HEK293 (cell line): ENCODE results near the gene ZNF624.

Experiments
- BCL11A ChIP-seq: fragments of 450-650 bp; formaldehyde crosslinking; IDR thresholded peaks from 2 replicates; pipeline ENCODE4 v1.5.1; 2016; ENCODE audit warnings: low read depth, missing biosample characterization, missing genetic modification characterization
- GLI2 ChIP-seq: fragments of 450-650 bp; formaldehyde crosslinking; IDR thresholded peaks from 2 replicates; pipeline ENCODE4; 2017; ENCODE audit warnings: missing biosample characterization, missing genetic modification characterization, low read depth, borderline replicate concordance
- GLIS2 ChIP-seq: fragments of 450-650 bp; formaldehyde crosslinking; IDR thresholded peaks from 2 replicates; pipeline ENCODE4 v1.5.1; 2016; ENCODE audit warnings: missing biosample characterization, missing genetic modification characterization
- SP7 ChIP-seq: fragments of 450-650 bp; formaldehyde crosslinking; IDR thresholded peaks from 2 replicates; pipeline ENCODE4 v1.5.1; 2016; ENCODE audit warnings: missing biosample characterization, missing genetic modification characterization
- YY1 ChIP-seq: fragments of 450-650 bp; formaldehyde crosslinking; IDR thresholded peaks from 2 replicates; pipeline ENCODE4 v1.5.1; 2018; ENCODE audit warnings: missing biosample characterization, missing genetic modification characterization
- ZBTB21 ChIP-seq: fragments of 450-650 bp; formaldehyde crosslinking; IDR thresholded peaks from 2 replicates; pipeline ENCODE4 v1.5.1; 2017; ENCODE audit warnings: missing biosample characterization, missing genetic modification characterization
- ZNF223 ChIP-seq: fragments of 450-650 bp; formaldehyde crosslinking; IDR thresholded peaks from 2 replicates; pipeline ENCODE4 v1.5.1; 2016; ENCODE audit warnings: missing biosample characterization, missing genetic modification characterization
- ZNF23 ChIP-seq: fragments of 450-650 bp; formaldehyde crosslinking; IDR thresholded peaks from 2 replicates; pipeline ENCODE4 v1.5.1; 2016; ENCODE audit warnings: missing biosample characterization, missing genetic modification characterization, borderline replicate concordance
- ZNF248 ChIP-seq: fragments of 450-650 bp; formaldehyde crosslinking; IDR thresholded peaks from 2 replicates; pipeline ENCODE4 v1.5.1; 2017; ENCODE audit warnings: missing biosample characterization, missing genetic modification characterization
- ZNF274 ChIP-seq, 2 experiments: fragments of 200-500 bp in 1 of 2; fragments of 450-650 bp in 1 of 2; sonication (Bioruptor generic) in 1 of 2; formaldehyde crosslinking in 1 of 2; IDR thresholded peaks; 2 replicates each; pipeline versions ENCODE4 v1.5.1 to v1.6.1; 2014 to 2016; ENCODE audit warnings: borderline replicate concordance in 1 of 2, inconsistent platforms in 1 of 2, low read length in 1 of 2, missing biosample characterization in 1 of 2, missing genetic modification characterization in 1 of 2
- ZNF37A ChIP-seq: fragments of 450-650 bp; IDR thresholded peaks from 2 replicates; pipeline ENCODE4 v1.5.1; 2018; ENCODE audit warnings: missing biosample characterization, missing genetic modification characterization
- ZNF560 ChIP-seq: fragments of 450-650 bp; formaldehyde crosslinking; IDR thresholded peaks from 2 replicates; pipeline ENCODE4 v1.5.1; 2017; ENCODE audit warnings: missing biosample characterization, missing genetic modification characterization, borderline replicate concordance
- ZNF585B ChIP-seq: fragments of 450-650 bp; formaldehyde crosslinking; IDR thresholded peaks from 2 replicates; pipeline ENCODE4 v1.5.1; 2016; ENCODE audit warnings: missing biosample characterization, missing genetic modification characterization
- ZNF596 ChIP-seq: fragments of 450-650 bp; IDR thresholded peaks from 2 replicates; pipeline ENCODE4 v1.5.0; 2018; ENCODE audit warnings: missing biosample characterization, mild to moderate bottlenecking, missing genetic modification characterization, moderate library complexity
- ZNF600 ChIP-seq: fragments of 450-650 bp; formaldehyde crosslinking; IDR thresholded peaks from 2 replicates; pipeline ENCODE4 v1.5.1; 2016; ENCODE audit warnings: missing biosample characterization, missing genetic modification characterization
- ZNF623 ChIP-seq: fragments of 450-650 bp; formaldehyde crosslinking; IDR thresholded peaks from 2 replicates; pipeline ENCODE4 v1.5.1; 2016; ENCODE audit warnings: missing biosample characterization, missing genetic modification characterization
- ZNF670 ChIP-seq: fragments of 450-650 bp; formaldehyde crosslinking; IDR thresholded peaks from 2 replicates; pipeline ENCODE4 v1.5.1; 2016; ENCODE audit warnings: missing biosample characterization, missing genetic modification characterization, low read depth
- ZNF747 ChIP-seq: fragments of 450-650 bp; formaldehyde crosslinking; IDR thresholded peaks from 2 replicates; pipeline ENCODE4 v1.5.1; 2016; ENCODE audit warnings: missing biosample characterization, missing genetic modification characterization
- ZNF768 ChIP-seq: fragments of 450-650 bp; formaldehyde crosslinking; IDR thresholded peaks from 2 replicates; pipeline ENCODE4 v1.5.1; 2018; ENCODE audit warnings: missing biosample characterization, mild to moderate bottlenecking, missing genetic modification characterization
- ZNF843 ChIP-seq: fragments of 450-650 bp; formaldehyde crosslinking; IDR thresholded peaks from 2 replicates; pipeline ENCODE4 v1.5.1; 2016; ENCODE audit warnings: missing biosample characterization, missing genetic modification characterization
- ZXDB ChIP-seq: fragments of 450-650 bp; formaldehyde crosslinking; IDR thresholded peaks from 2 replicates; pipeline ENCODE4 v1.5.1; 2016; ENCODE audit warnings: missing biosample characterization, missing genetic modification characterization
- TF ChIP-seq, protein P1 (sequence below): fragments of 450-650 bp; formaldehyde crosslinking; IDR thresholded peaks from 2 replicates; pipeline ENCODE4 v1.5.1; 2016; ENCODE audit warnings: missing biosample characterization, missing genetic modification characterization, borderline replicate concordance
- TF ChIP-seq, protein P2 (sequence below): fragments of 450-650 bp; formaldehyde crosslinking; IDR thresholded peaks from 2 replicates; pipeline ENCODE4 v1.5.1; 2016; ENCODE audit warnings: missing biosample characterization, missing genetic modification characterization
- TF ChIP-seq, protein P3 (sequence below): fragments of 450-650 bp; formaldehyde crosslinking; IDR thresholded peaks from 2 replicates; pipeline ENCODE4 v1.5.1; 2016; ENCODE audit warnings: missing biosample characterization, missing genetic modification characterization
- TF ChIP-seq, protein P4 (sequence below): fragments of 450-650 bp; formaldehyde crosslinking; IDR thresholded peaks from 2 replicates; pipeline ENCODE4 v1.5.1; 2017; ENCODE audit warnings: missing biosample characterization, missing genetic modification characterization
- TF ChIP-seq, protein P5 (sequence below): fragments of 450-650 bp; formaldehyde crosslinking; IDR thresholded peaks from 2 replicates; pipeline ENCODE4 v1.5.1; 2016; ENCODE audit warnings: missing biosample characterization, missing genetic modification characterization, borderline replicate concordance

The ZNF624 gene

DNA sequence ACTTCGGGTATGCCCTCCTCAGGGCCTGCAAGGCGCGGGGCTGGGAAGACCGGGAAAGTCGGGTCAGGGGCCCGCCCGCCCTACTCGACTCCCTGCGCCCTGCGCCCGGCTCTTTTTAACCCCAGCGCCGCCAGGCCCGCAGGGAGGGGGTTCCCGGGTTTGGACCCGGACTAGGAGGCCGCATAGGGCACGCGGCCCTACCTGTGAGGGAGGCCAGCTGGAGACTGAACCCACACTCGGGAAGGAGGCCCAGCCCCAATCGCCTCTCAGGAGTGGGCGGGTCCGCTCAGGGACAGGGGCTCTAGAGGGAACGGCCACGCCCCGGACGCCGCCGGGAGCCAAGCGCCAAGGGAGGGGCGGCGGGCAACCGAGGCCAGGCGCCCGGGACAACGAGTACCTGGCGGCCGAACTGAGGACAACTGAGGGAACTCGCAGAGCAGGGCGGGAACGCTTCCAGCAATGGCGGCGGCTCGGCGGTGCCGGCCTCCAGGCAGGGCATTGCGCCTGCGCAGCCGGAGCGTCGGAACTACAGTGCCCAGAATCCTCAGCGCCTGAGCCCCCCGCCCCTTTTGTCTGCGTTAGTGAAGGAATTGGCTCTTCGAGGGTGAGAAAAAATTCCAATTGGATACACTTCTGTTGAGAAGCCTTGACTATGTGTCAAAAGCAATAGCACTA is at the start of gene ZNF624 (continued):
- no peak for TF ChIP-seq ZNF623
- TF ChIP-seq, protein P1, sequence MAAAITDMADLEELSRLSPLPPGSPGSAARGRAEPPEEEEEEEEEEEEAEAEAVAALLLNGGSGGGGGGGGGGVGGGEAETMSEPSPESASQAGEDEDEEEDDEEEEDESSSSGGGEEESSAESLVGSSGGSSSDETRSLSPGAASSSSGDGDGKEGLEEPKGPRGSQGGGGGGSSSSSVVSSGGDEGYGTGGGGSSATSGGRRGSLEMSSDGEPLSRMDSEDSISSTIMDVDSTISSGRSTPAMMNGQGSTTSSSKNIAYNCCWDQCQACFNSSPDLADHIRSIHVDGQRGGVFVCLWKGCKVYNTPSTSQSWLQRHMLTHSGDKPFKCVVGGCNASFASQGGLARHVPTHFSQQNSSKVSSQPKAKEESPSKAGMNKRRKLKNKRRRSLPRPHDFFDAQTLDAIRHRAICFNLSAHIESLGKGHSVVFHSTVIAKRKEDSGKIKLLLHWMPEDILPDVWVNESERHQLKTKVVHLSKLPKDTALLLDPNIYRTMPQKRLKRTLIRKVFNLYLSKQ (tag by site-specific recombination): no peak
- TF ChIP-seq ZNF843: 0 out of 2 replicates have a peak, but pooled peaks have one; percentile 27
- peak; percentile 74 for TF ChIP-seq SP7 (tag by site-specific recombination)
- TF ChIP-seq GLI2 (tag by site-specific recombination): no peak
- TF ChIP-seq GLIS2 (tag by site-specific recombination): peak; percentile 83
- TF ChIP-seq ZNF248 (tag by site-specific recombination): no peak
- TF ChIP-seq ZXDB (tag by site-specific recombination): peak; percentile 86
- no peak for TF ChIP-seq ZNF223 (tag by site-specific recombination)
- TF ChIP-seq, protein P2, sequence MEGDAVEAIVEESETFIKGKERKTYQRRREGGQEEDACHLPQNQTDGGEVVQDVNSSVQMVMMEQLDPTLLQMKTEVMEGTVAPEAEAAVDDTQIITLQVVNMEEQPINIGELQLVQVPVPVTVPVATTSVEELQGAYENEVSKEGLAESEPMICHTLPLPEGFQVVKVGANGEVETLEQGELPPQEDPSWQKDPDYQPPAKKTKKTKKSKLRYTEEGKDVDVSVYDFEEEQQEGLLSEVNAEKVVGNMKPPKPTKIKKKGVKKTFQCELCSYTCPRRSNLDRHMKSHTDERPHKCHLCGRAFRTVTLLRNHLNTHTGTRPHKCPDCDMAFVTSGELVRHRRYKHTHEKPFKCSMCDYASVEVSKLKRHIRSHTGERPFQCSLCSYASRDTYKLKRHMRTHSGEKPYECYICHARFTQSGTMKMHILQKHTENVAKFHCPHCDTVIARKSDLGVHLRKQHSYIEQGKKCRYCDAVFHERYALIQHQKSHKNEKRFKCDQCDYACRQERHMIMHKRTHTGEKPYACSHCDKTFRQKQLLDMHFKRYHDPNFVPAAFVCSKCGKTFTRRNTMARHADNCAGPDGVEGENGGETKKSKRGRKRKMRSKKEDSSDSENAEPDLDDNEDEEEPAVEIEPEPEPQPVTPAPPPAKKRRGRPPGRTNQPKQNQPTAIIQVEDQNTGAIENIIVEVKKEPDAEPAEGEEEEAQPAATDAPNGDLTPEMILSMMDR (tag by site-specific recombination): 0 out of 2 replicates have a peak, but pooled peaks have one; percentile 28
- TF ChIP-seq ZNF596 (tag by site-specific recombination): no peak
- no peak for TF ChIP-seq ZNF274 (IDR thresholded peaks at IDR 0.05; ENCODE audit: low read length)
- TF ChIP-seq ZNF274 (tag by site-specific recombination; IDR thresholded peaks at IDR 0.05; ENCODE audit: borderline replicate concordance): no peak
- peak; percentile 17; the same call in 1 of the 2 replicates for TF ChIP-seq ZNF560
- TF ChIP-seq ZNF23 (tag by site-specific recombination): no peak
- peak; percentile 35; the same call in 1 of the 2 replicates for TF ChIP-seq BCL11A
- TF ChIP-seq ZNF747 (tag by site-specific recombination): no peak
- TF ChIP-seq, protein P3, sequence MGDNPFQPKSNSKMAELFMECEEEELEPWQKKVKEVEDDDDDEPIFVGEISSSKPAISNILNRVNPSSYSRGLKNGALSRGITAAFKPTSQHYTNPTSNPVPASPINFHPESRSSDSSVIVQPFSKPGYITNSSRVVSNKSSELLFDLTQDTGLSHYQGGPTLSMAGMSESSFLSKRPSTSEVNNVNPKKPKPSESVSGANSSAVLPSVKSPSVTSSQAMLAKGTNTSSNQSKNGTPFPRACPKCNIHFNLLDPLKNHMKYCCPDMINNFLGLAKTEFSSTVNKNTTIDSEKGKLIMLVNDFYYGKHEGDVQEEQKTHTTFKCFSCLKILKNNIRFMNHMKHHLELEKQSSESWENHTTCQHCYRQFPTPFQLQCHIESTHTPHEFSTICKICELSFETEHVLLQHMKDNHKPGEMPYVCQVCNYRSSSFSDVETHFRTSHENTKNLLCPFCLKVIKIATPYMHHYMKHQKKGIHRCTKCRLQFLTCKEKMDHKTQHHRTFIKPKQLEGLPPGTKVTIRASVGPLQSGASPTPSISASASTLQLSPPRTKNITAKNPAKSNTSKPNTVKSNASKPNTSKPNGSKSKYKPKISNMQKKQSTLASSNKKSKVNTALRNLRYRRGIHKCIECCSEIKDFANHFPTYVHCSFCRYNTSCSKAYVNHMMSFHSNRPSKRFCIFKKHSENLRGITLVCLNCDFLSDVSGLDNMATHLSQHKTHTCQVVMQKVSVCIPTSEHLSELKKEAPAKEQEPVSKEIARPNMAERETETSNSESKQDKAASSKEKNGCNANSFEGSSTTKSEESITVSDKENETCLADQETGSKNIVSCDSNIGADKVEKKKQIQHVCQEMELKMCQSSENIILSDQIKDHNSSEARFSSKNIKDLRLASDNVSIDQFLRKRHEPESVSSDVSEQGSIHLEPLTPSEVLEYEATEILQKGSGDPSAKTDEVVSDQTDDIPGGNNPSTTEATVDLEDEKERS (tag by site-specific recombination): no peak
- no peak for TF ChIP-seq ZNF37A (tag by site-specific recombination)
- no peak for TF ChIP-seq ZBTB21 (tag by site-specific recombination)
- no peak; the same call in 1 of the 2 replicates for TF ChIP-seq ZNF585B
- TF ChIP-seq, protein P4, sequence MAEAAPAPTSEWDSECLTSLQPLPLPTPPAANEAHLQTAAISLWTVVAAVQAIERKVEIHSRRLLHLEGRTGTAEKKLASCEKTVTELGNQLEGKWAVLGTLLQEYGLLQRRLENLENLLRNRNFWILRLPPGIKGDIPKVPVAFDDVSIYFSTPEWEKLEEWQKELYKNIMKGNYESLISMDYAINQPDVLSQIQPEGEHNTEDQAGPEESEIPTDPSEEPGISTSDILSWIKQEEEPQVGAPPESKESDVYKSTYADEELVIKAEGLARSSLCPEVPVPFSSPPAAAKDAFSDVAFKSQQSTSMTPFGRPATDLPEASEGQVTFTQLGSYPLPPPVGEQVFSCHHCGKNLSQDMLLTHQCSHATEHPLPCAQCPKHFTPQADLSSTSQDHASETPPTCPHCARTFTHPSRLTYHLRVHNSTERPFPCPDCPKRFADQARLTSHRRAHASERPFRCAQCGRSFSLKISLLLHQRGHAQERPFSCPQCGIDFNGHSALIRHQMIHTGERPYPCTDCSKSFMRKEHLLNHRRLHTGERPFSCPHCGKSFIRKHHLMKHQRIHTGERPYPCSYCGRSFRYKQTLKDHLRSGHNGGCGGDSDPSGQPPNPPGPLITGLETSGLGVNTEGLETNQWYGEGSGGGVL (tag by site-specific recombination): no peak; the same call in 1 of the 2 replicates
- no peak for TF ChIP-seq ZNF670 (tag by site-specific recombination)
- no peak for TF ChIP-seq ZNF768
- TF ChIP-seq, protein P5, sequence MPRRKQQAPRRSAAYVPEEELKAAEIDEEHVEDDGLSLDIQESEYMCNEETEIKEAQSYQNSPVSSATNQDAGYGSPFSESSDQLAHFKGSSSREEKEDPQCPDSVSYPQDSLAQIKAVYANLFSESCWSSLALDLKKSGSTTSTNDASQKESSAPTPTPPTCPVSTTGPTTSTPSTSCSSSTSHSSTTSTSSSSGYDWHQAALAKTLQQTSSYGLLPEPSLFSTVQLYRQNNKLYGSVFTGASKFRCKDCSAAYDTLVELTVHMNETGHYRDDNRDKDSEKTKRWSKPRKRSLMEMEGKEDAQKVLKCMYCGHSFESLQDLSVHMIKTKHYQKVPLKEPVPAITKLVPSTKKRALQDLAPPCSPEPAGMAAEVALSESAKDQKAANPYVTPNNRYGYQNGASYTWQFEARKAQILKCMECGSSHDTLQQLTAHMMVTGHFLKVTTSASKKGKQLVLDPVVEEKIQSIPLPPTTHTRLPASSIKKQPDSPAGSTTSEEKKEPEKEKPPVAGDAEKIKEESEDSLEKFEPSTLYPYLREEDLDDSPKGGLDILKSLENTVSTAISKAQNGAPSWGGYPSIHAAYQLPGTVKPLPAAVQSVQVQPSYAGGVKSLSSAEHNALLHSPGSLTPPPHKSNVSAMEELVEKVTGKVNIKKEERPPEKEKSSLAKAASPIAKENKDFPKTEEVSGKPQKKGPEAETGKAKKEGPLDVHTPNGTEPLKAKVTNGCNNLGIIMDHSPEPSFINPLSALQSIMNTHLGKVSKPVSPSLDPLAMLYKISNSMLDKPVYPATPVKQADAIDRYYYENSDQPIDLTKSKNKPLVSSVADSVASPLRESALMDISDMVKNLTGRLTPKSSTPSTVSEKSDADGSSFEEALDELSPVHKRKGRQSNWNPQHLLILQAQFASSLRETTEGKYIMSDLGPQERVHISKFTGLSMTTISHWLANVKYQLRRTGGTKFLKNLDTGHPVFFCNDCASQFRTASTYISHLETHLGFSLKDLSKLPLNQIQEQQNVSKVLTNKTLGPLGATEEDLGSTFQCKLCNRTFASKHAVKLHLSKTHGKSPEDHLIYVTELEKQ (tag by site-specific recombination): no peak
- peak; percentile 90 for TF ChIP-seq YY1 (tag by site-specific recombination)
- peak; percentile 90; the same call in 1 of the 2 replicates for TF ChIP-seq ZNF600 (tag by site-specific recombination)
